C4-2B (cell line): ENCODE data around the gene PRKD3.

Experiments used
- CTCF ChIP-seq: fragments of 450-650 bp; conservative IDR thresholded peaks from 2 replicates; pipeline ENCODE4 v1.5.1; 2017; ENCODE audit warnings: mild to moderate bottlenecking
- ZFX ChIP-seq: fragments of 450-650 bp; IDR thresholded peaks from 2 replicates; pipeline ENCODE4 v1.6.1; 2017

- TF ChIP-seq CTCF (no peak), ZFX (no peak)
These were observed 6.9 kb downstream of the PRKD3 start for GRCh38 chr2:37317746-37318145.
